Duodenal mucosa (tissue), 2 donors: ENCODE results near the gene PLEKHG2.

Source experiments
- H3K27ac ChIP-seq: one replicate; pipeline ENCODE4 v1.7.0; 2013; ENCODE audit warnings: low read depth, low read length
- H3K27me3 ChIP-seq, 2 donors: one replicate each; pipeline ENCODE4 v1.7.0; 2013; ENCODE audit warnings: low read length in 2 of 2, control low read depth in 1 of 2; ENCODE audit not compliant: insufficient read depth in 2 of 2, control insufficient read depth in 1 of 2
- H3K36me3 ChIP-seq, 2 donors: one replicate each; pipeline ENCODE4 v1.7.0; 2013; ENCODE audit warnings: low read length in 2 of 2, control low read depth in 1 of 2; ENCODE audit not compliant: insufficient read depth in 2 of 2, control insufficient read depth in 1 of 2
- H3K4me1 ChIP-seq, 2 donors: one replicate each; pipeline ENCODE4 v1.7.0; 2013; ENCODE audit warnings: low read length in 2 of 2, control low read depth in 1 of 2; ENCODE audit not compliant: insufficient read depth in 2 of 2, control insufficient read depth in 1 of 2
- H3K4me3 ChIP-seq, 2 donors: one replicate each; pipeline ENCODE4 v1.7.0; 2013; ENCODE audit warnings: low read length in 2 of 2, low read depth in 1 of 2
- H3K9ac ChIP-seq, 2 donors: one replicate each; pipeline ENCODE4 v1.7.0; 2013; ENCODE audit warnings: low read length in 2 of 2, low read depth in 1 of 2
- H3K9me3 ChIP-seq, 2 donors: one replicate each; pipeline ENCODE4 v1.7.0; 2013; ENCODE audit warnings: low read length in 2 of 2, control low read depth in 1 of 2; ENCODE audit not compliant: control insufficient read depth in 1 of 2

PLEKHG2 gene

GRCh38 chr19:39472746-39473442, 60.4 kb downstream of the PLEKHG2 start:
- H3K4me1 ChIP-seq: no peaks in the 10 kb centered on the region
- peaks cover 67 to 84% of the 10 kb centered on the region in 2 donors for H3K36me3 ChIP-seq
- H3K9me3 ChIP-seq: no peaks in the 10 kb centered on the region
- H3K27me3 ChIP-seq: no peaks in the 10 kb centered on the region
- no peak overlapping the region for H3K4me3 ChIP-seq
- no peak overlapping the region for H3K9ac ChIP-seq
- no peak overlapping the region for H3K27ac ChIP-seq

DNA sequence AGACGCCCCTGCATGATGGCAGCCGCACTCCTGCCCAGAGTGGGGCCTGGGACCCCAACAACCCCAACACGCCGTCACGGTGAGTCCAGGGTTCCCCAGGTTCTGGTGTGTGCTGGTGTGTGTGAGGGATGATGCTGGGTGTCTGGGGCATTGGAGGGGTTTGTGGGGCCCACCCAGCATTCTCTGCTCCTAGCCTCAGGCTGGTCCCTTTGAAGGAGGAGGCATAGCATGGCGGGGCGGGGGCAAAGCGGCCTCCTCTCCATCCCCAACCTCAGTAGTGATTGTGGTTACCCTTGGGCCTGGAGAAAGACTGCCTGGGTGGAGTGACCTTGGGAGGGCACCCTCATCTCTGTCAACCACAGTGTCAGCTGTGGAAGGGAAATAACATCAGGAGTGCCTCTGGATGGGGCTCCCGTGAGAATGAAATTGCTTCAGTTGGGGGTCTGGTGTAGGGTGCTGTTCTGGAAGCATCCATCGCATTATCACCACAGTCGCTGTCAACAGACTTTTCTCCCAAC, 61.0 kb downstream of the PLEKHG2 start:
- H3K4me3 ChIP-seq: no peak overlapping the region
- no peaks in the 10 kb centered on the region for H3K9me3 ChIP-seq
- H3K9ac ChIP-seq: no peak overlapping the region
- H3K27ac ChIP-seq: no peak overlapping the region
- H3K27me3 ChIP-seq: no peaks in the 10 kb centered on the region
- H3K36me3 ChIP-seq: peaks cover 61 to 78% of the 10 kb centered on the region in 2 donors
- H3K4me1 ChIP-seq: no peaks in the 10 kb centered on the region

- Histone ChIP-seq H3K9me3 (no peaks in the 10 kb centered on the region), H3K9ac (no peak overlapping the region), H3K4me1 (no peaks in the 10 kb centered on the region), H3K4me3 (no peak overlapping the region), H3K36me3 (peaks cover 55 to 71% of the 10 kb centered on the region in 2 donors), H3K27ac (no peak overlapping the region), H3K27me3 (no peaks in the 10 kb centered on the region)
These were observed 61.7 kb downstream of the PLEKHG2 start for GRCh38 chr19:39474139-39474620.

DNA sequence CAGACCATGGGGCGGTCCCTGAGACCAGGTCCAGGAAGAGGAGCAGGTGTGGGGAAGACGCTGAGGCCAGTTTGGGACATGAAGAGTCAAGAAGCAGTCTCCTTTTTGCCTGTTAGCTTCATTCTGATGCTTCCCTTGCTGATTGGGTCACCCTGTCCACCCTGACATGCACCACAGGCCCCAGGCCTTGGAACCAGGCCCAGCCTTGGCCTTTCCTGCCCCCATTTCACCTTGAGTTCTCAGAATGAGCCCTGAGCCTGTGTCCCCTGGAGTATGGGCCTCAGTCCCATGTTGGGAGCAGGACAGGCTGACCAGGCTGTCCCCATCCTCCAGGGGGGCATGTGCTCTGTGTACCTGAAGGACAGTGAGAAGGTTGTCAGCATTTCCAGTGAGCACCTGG, 63.3 kb downstream of the PLEKHG2 start:
- Histone ChIP-seq H3K4me1 (peaks cover 0 to 5% of the 10 kb centered on the region in 2 donors), H3K36me3 (peaks cover 39 to 56% of the 10 kb centered on the region in 2 donors), H3K9ac (no peak overlapping the region), H3K27ac (no peak overlapping the region), H3K9me3 (no peaks in the 10 kb centered on the region), H3K4me3 (no peak overlapping the region), H3K27me3 (no peaks in the 10 kb centered on the region)
